Glomerular endothelial cell (primary cell): ENCODE results near the gene SEMA7A. TPM values are rescaled to one million over a fixed set of nuclear protein-coding genes. Genes with fewer than 3 reads are reported as not detected.
"Not testable (repeated sequence)": the region's sequence is repeated elsewhere in the genome, so short reads cannot be mapped to it uniquely, and the experiment has no call there.

ENCODE experiments used
- DNase-seq: peaks from one replicate; pipeline ENCODE4 v3.0.0-alpha.2; 2011; ENCODE audit warnings: low read depth, low spot score; ENCODE audit errors: extremely low read depth
- total RNA-seq: library from RNA; depleted of rRNA; stranded (reverse); fragments of >200 nt; gene quantifications from 2 replicates; pipeline ENCODE4 v1.2.3, GENCODE V29; 2015

The SEMA7A gene
- total RNA-seq, 1 donor from 2014 or later = 15.3 TPM

DNA sequence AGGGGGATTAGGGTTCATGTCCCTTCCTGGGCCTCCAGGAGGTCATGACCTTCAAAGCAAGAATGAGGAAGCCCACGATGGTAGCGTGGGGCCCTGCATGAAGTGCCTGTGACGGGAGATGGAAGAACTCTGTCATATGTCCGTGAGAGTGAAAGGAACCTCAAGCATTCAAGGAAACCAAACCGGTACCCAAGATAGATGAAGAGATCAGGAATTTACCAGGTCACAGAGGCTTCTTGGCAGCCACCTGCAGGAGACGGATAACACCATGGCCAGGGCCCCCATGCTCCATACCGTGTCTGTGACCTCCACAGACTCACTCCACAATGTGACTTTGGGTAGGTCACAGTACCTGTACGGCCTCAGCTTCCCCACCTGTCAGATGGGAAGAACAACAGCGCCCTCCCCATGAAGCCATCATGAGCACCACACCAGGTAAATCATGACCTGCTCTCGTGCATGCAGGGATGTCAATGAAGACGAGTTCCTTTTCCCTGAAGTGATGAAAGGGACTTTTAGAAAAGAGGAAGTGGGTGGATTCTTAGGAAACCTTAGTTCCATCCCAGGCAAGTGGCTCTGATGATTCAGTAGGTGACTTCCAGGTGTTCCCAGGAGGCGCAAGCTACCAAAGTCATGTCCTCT lies 43.0 kb downstream of the SEMA7A start:
- no peak for DNase-seq

GRCh38 chr15:74390049-74390646 lies 43.6 kb downstream of the SEMA7A start:
- DNase-seq = not testable (repeated sequence)

GRCh38 chr15:74389241-74390048 lies 44.3 kb downstream of the SEMA7A start:
- DNase-seq = no peak

DNA sequence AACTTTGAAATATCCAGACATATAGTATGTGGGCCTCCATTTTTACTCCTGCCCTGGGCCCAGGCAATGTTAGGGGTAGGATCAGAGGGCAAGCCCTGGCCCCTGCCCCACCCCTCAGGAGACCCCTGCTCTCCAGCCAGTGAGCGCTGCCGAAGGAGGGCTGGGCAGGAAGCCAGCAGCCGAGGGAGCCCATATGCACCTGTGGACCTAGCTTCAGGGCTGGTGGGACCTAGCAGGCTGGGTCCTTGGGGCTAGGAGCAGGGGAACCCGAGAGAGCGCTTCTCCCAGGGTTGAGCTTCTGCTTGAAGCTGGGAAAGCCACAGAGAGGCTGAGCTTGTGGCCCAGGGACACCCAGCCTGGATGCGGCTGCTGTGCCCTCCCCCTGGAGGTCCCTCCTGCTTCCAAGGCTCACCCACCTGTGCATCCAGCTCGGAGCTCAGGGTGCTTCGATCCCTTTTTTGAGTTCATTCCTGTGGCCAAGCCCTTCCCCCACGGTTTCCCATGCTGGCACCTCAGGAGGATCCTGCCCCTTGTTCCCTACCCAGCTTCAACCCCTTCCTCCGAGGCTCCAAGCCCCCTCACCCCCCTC lies 45.3 kb downstream of the SEMA7A start:
- no peak for DNase-seq

DNA sequence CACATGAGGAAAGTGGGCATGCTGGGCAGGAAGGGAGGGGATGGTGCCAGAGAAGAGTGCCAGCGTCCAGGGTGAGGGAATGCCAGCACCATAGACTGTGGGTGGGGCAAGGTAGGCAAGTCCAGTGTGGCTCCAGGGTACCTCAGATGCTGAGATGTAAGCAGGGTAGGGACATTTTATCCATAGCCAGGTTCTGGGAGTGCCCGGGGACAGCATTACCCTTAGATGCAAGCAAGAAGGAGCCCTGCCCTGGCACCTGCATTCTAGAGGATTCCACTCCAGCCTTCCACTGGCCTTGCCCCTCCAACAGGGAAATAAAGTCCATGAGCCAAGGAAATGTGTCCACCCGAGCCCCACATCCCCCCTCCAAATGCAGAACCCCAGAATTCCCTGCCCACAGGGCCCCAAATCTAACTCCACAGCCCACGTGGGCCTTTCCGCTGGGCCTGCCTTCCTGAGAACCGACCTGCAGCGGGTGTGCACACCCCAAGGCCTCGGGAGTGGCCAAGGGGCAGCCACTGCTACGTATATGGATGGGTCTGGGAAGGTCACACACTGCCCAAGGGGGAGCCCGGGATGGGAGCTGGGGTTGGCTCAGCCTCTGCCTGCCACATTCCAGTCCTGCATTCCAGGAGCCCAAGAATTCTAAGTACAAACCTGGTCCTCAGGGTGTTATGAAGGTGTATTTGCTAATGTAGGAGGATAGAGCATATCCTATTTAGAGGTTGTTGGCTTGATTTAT lies 46.0 kb downstream of the SEMA7A start:
- DNase-seq = no peak

GRCh38 chr15:74387141-74387541 lies 46.6 kb downstream of the SEMA7A start:
- no peak for DNase-seq

DNA sequence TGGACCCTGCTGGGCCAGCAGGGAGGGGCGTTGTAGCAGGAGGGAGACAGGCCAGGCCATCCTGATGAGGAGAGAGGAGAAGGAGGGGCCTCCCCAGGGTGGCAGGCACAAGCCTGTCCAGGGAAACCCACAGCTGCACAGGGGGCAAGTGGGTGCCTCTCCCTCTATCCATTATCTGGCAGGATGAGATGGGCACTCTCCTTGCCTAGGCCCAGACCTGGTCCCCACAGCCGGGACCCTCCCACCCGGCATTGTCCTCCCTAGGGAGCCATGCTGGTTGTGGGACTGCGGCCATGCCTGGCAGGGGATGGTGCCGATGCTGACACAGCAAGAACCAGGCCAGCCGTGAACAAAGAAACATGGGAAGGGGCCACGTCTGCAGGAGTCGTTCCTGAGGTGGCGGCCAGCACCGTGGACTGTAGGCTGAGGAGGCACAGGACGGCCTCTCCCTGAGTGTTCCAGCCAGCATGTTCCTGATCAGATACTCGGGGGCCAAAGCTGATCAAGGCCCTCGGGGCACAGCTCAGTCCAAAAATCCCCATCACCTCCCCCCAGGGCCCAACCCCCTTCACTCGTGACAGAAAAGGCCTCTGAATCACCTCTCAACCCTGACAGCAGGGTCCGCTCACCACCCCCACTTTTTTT lies 47.1 kb downstream of the SEMA7A start:
- no peak for DNase-seq

GRCh38 chr15:74385733-74386132 lies 48.0 kb downstream of the SEMA7A start:
- DNase-seq = no peak

- no peak for DNase-seq
These were observed 48.7 kb downstream of the SEMA7A start for GRCh38 chr15:74384881-74385643.

DNA sequence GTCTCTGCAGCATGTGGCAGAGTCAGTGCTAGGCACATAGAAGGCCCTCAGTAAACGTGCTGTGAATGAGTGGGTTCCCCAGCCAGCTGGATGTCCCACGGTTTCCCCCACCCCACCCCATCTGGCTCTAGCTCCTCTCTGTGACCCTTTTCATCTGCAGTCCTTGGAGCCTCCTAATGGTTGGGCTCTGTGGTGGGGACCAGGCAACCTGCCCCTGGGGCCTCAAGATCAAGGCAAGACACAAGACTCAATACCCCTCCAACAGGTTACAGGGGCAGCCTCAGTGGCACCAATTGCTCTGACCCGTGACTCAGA lies 49.2 kb downstream of the SEMA7A start:
- no peak for DNase-seq

DNA sequence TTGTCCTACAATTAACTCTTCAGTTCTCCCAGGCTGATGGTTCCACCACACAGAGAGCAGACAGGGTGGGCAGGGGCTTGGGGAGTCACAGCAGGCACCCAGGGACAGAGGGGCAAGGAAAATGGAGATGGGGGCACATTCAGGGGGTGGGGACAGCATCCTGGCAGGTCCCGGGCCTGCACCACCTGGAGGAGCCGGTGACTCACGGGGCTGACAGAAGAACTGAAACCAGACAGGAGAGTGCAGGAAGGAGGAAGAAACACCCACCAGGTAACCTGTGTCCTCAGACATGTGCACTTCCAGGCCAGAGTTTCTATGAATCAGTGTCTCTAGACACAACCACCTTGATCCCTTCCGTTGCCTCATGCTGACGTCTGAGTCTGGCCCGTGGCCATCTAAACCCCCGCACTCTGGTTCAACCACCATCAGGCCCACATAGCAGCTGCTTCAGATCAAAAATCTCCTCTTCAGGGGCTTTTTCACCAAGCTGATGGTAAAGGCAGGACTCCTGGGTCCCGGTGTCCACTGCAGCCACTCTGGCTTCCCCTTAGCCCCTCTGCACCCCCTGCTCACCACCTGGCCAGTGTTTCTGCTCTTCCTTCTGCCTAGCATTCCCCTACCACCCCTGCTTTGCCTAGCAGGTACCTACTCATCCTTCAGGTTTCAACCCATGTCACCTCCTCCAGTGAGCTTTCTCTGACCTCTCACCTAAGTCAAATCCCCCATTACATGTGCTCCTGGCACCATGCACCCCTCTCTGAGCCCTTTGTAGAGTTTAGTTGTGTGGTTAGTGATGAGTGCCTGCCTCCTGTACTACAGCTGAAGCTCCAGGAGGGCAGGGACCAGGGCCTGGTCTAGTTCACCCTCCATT lies 49.8 kb downstream of the SEMA7A start:
- no peak for DNase-seq

- DNase-seq = no peak
These were observed 50.5 kb downstream of the SEMA7A start for GRCh38 chr15:74383286-74383685.

DNA sequence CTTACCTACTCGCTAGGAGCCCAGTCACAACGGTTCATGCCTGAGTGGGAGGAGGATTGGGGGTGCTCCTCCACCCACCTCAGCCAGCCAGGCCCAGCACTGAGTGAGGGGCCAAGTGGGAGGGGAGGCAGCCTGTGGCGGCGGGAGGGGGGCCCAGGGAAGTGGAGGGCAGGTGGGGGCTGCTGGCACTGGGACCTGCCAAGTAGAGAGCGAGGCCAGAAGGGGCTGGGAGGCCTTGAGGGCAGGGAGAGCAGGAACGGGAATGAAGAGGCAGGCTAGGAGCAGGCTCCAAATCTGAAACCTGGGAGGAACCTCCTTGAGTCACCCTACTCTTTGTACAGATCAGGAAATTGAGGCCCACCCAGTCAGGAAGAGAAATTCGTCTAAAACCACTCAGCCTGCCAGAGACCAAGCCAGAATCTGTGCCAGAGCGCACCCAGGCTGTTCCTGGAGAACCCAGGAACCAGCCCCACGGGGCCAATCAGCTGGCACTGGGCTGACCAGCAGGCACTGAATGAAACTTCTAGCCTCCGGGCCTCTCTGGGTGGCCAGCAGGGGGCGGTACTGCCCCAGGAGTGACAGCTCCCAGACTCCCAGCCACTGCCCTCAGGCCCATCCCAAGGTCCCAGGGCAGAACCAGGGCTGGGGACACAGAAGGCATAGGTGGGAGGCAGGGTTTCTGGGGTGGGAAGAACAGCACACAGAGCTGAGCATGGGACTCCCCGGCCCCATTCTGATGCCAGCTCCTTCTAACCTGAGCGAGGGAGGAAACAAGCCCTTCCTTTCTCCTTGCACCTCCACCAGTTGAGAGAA lies 51.5 kb downstream of the SEMA7A start:
- no peak for DNase-seq

- no peak for DNase-seq
These were observed 52.3 kb downstream of the SEMA7A start for GRCh38 chr15:74381481-74381880.

GRCh38 chr15:74381190-74381453 lies 52.6 kb downstream of the SEMA7A start:
- no peak for DNase-seq

DNA sequence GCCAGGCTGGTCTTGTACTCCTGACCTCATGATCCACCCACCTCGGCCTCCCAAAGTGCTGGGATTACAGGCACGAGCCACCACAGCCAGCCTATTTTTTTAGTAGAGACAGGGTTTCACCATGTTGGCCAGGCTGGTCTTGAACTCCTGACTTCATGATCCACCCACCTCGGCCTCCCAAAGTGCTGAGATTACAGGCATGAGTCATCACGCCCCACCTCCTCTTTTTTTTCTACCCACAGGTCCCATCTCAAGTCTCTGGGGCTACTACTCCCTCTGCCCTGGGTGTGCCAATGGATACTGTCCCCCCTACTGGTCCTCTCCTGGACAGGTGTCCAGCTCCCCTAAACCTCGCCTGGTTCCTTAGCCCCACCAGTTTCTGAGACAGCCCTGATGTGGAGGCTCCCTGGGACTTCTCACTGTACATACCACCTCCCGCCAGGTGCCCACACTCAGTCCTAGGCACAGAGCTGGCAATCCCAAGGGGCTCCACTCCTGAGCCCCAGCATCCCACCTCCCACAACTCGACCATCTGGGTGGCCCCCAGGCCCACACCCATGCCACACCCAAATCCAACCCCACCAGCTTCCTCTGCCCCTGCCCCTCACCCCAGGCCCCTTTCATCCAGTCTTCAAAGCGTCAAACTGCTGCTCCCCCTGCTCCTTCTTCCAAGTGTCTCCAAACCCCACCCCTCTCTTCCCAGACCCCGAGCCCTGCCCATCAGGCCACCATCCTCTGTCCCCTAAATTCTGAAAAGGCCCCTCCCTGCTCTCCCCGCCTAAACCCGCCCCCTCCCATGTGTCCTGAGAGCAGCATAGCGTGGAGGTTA lies 53.2 kb downstream of the SEMA7A start:
- DNase-seq = no peak

DNA sequence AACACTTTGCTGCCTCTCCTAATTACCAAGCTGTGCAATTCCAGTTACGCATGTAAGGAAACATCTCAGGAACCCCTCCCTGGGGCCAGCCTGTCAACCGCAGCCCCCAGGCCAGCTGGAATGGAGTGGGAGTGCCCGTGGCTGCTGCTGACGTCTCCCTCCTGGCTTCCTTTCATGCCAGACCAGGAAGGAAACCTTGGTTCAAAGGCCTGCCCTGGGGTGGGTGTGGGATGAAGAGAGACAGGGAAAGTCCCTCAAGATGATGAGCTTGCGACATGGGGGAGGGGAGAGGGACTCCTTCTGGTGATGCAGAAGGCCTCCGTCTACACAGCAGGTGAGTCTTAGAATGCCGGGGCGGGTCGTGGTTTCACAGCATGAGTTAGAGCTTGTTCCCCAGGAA lies 54.9 kb downstream of the SEMA7A start:
- no peak for DNase-seq
